Activated T-helper 1 cell treated with anti-CD3 and anti-CD28 coated beads, Interleukin-2, amount 50 U/mL, for 16 hours (primary cell): Measurements from ENCODE around the gene NR2F6.
"Not testable (repeated sequence)": the region's sequence is repeated elsewhere in the genome, so short reads cannot be mapped to it uniquely, and the experiment has no call there.

Experiments
- DNase-seq, 2 donors: peaks; one replicate each; pipeline ENCODE4 v3.0.0-alpha.2; 2020; ENCODE audit warnings: low read depth in 1 of 2, low spot score in 1 of 2

The NR2F6 gene

DNA sequence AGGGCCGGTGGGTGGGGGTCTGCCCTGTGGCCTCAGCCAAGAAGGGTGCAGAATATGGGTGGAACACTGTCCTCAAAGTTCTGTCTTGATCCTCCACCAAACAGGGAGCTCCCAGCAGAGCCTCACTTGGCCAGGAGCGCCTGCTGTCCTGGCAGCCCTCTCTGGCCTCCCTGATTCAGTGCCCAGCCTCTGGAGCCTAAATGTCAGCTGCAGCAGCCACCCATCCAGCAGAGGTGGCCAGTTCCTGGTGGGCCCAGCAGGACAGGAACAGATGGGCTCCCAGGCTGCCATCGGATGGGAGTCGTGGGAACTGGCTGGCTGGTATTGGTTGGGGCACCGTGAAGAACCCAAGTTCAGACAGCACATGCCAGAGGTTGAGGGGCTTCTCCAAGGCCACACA lies 32.4 kb downstream of the NR2F6 start:
- DNase-seq: no peak

DNA sequence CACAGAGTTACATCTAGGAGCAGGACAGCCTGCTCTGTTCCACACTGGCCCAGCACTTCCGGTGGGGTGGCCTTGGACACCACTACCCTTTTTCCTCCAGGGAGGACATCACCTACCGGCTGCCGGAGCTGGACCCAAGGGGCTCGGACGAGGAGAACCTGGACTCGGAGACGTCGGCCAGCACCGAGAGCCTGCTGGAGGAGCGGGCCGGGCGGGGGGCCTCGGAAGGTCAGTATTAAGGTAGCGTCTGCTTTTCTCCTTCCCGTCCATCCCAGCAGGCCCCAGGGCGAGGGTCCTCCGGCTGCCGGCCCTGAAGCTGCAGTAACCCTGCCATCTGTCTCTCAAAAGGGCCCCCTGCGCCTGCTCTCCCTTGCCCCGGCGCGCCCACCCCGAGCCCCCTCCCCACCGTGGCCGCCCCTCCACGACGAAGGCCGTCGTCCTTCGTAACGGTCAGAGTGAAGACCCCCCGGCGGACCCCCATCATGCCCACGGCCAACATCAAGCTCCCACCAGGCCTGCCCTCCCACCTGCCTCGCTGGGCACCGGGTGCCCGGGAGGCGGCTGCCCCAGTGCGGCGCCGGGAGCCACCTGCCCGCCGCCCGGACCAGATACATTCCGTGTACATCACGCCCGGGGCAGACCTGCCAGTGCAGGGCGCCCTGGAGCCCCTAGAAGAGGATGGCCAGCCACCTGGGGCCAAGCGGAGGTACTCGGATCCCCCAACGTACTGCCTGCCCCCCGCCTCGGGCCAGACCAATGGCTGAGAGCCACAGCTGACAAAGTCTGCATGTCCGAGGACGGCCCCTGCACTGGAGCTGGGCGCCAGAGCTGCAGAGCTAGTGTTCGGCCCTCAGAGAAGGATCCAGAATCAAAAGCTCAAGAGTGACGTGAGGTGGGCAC lies 33.9 kb downstream of the NR2F6 start:
- no peak for DNase-seq

DNA sequence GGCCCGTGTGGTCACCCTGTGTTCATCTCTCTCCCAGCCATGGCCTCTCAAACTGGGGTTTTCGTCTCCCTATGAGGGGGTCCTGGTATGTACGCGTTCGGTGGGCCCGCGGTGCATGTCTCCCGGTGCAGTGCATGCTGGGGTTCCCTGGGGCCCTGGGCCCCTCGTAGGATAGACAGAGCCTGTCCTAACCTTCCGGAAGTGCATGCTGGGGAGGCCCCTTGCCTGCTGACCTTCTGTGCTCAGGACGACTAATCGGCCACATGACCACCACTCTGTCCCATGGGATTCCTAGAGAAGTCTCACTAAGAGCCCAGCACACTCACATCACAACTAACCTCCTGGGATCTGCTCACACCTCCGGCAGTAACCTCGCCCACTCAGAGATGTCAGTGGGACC lies 35.4 kb downstream of the NR2F6 start:
- no peak for DNase-seq

DNA sequence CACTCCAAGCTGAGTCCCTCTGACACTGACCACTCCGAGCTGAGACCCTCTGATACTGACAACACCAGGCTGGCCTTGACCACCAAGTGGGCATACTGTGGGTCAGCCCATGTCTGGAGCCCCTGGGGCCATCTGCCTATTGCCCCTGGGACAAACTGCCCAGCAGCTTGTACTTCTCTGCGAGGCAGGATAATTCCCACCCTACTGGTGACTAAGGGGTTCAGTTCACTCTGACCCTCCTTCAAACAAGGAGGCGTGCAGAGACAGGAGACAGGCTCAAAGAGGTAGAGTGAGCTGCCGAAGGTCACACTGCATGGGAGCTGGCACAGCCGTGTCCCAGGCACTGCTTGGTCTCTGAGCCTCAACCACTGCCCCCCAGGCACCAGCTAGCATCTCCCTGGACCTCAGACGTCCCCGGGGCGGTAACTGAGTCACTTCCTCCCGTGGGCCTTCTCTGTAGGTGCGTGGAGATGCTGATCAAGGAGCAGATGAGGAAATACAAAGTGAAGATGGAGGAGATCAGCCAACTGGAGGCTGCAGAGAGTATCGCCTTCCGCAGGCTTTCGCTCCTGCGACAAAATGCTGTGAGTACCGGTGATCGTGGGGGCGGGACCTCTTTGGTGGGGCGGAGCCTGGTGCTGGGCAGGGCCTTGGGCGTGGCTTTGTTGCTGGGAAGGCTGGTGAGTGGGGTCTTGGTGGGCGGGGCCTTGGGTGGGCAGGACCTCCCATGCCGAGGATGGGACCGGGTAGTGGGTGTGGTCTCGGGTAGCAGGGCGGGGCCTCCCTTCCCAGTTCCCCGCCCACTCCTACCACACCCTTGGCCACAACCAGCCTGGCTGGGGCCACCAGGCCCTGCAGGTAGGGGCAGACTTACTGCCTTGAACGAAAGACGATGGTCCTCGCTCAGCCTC lies 36.3 kb downstream of the NR2F6 start:
- DNase-seq: no peak

DNA sequence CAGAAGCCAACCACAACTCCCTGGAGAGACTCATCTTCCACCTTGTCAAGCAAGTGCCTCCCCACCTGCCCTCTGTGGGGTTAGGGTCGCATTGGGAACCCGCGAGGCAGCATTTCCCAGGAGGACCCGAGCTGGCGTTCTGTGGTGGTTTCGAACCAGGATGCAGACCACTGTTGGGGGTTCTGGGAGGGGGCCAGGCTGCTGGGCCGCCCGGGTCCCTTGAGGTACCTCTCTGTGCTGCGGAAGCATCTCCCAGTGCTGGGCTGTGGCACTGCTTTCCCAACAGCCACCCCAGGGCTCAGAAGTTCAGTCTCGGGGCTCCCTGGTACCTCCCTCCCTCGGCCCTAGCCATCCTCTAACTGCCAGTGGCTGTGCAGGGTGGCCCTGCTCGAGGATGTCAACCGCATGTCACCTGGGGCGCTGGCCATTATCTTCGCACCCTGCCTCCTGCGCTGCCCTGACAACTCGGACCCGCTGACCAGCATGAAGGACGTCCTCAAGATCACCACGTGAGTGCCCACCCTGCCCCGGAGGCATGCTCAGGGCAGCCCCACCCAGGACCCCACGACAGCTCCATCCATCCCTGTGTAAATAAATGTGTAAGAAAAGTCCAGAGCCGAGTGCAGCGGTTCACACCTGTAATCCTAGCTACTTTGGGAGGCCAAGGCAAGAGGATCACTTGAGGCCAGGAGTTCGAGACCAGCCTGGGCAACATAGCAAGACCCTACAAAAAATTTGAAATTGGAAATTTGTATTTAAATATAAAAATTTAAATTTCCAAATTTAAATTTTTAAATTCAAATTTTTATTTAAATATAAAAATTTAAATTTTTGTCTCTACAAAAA lies 38.8 kb downstream of the NR2F6 start:
- no peak for DNase-seq

DNA sequence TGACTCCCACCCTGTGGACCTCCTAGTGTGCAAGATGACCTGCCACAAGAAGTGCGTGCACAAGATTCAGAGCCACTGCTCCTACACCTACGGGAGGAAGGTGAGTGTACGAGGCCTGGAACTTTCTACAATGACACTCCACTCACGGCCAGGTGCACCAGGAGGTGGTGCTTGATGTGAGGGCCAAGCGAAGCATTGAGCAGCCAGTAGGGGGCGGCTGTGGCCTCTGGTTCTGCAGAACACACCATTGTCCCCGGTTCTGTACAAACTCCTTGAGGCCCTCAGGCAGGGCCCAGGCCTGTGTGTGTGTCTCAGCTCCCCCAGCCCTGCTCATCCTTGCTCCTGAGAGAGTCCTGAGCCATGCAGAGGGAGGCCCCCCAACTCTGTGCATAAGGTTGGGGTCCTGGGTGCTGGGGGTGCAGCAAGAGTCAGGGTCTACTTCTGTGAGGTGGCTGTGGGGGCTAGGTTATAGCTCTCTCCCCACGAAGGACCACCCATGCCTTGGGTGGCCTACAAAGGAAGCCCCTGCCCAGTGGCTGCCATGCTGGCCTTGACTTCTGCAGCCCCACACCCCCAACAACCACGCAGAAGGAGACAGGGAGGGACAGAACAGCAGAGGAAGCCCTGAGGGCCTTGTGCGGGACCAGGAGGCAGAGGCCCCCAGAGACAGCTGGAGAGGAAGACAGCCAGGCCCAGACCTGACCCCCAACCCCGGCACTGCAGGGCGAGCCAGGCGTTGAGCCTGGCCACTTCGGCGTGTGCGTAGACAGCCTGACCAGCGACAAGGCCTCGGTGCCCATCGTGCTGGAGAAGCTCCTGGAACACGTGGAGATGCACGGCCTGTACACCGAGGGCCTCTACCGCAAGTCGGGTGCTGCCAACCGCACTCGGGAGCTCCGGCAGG lies 40.2 kb downstream of the NR2F6 start:
- DNase-seq: peak; percentile 26 to 45

DNA sequence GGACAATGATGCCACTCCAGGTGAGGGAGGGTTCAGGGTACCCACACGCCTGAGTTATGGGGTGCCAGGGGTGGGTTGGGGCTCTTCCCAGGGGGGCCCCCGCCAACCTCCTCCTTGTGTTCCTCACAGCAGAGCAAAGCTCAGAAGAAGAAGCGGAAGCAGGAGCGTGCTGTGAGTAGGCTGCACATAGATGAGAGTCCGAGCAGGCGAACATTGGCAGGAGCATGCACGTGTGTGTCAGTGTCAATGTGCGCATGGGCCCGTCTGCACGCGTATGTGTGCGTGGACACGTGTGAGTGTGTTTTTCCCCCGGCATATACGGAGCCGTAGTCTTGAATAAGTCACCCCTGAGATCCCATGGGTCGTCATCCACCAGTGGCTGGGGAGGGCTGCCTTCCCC lies 43.0 kb downstream of the NR2F6 start:
- no peak for DNase-seq

DNA sequence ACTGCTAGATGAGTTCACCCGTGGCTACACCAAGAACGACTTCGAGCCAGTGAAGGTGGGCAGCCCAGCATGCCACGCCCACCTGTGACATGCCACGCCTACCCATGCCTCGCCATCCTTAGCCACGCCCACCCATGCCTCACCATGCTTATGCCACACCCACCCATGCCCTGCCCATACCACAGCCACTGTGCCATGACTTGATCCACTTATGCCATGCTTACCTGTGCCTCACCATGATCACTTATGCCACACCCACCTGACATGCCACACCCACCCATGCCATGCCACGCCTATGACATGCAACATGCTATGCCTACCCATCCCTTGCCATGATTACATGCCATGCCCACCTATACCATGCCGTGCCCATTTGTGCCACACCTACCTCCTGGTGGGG lies 43.5 kb downstream of the NR2F6 start:
- no peak for DNase-seq

DNA sequence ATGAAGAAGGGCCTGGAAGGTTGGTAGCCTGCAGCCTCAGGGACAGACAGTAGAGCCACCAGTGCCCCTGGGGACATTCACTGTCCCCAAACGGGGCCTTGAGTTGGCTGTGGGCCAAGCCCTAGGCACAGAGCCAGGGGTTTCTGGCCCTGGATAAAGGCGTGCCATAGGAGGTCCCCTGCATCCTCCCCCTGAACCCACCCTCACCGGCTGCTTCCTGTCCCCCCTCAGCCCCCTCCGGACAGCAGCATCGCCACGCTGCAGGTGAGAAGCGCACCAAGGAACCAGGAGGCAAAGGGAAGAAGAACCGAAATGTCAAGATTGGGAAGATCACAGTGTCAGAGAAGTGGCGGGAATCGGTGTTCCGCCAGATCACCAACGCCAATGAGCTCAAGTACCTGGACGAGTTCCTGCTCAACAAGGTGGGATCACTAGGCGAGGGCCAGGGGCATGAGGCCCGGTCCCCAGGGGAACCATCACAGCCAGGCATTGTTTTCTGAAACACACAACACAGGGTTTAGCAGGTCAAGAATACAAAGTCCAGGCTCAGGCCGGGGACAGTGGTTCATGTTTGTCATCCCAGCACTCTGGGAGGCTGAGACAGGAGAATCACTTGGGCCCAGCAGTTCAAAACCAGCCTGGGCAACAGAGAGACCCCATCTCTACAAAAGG lies 45.2 kb downstream of the NR2F6 start:
- no peak for DNase-seq

DNA sequence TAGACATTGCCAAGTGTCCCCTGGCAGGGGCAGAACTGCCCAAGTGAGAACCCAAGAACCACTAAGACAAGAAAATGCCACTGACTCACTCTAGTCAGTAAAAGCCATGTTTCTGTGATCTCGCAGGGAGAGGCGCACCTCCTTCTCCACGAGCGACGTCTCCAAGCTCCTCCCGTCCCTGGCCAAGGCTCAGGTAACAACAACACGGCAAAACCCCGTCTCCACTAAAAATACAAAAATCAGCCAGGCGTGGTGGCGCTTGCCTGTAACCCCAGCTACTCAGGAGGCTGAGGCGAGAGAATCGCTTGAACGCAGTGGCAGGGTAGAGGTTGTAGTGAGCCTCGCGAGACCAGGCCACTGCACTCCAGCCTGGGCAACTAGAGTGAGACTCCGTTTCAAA lies 48.1 kb downstream of the NR2F6 start:
- DNase-seq: no peak

DNA sequence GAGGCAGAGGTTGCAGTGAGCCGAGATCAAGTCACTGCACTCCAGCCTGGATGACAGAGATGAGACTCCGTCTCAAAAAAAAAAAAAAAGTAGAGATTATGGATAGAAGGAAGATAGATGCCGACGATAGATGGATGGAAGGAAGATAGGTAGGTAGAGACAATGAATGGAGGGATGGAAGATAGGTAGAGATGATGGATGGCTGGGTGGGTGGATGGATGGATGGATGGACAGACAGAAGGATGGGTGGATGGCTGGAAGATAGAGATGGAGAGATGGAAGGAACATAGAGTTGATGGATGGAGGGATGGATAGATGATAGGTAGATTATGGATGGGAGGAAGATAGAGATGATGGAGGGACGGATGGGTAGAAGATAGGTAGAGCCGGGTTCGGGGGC lies 49.1 kb downstream of the NR2F6 start:
- no peak for DNase-seq

DNA sequence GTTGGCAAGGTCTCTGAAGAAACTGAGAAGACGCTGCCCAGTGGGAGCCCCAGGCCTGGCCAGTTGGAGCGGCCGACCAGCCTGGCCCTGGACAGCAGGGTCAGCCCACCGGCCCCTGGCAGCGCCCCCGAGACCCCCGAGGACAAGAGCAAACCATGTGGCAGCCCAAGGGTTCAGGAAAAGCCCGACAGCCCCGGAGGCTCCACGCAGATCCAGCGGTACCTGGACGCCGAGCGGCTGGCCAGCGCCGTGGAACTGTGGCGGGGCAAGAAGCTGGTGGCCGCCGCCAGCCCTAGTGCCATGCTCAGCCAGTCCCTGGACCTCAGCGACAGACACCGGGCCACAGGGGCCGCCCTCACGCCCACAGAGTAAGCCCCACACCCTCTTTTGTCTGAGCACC lies 50.6 kb downstream of the NR2F6 start:
- DNase-seq: no peak

DNA sequence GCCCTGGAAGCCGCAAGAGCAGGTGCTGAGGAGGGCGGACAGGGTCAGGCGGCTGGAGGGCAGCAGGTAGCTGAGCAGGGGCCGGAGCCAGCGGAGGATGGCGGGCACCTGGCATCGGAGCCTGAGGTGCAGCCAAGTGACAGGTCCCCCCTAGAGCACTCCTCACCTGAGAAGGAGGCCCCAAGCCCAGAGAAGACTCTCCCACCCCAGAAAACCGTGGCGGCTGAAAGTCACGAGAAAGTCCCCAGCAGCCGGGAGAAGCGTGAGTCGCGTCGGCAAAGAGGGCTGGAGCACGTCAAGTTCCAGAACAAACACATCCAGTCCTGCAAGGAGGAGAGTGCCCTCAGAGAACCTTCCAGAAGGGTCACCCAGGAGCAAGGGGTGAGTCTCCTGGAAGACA lies 51.1 kb downstream of the NR2F6 start:
- DNase-seq: no peak

DNA sequence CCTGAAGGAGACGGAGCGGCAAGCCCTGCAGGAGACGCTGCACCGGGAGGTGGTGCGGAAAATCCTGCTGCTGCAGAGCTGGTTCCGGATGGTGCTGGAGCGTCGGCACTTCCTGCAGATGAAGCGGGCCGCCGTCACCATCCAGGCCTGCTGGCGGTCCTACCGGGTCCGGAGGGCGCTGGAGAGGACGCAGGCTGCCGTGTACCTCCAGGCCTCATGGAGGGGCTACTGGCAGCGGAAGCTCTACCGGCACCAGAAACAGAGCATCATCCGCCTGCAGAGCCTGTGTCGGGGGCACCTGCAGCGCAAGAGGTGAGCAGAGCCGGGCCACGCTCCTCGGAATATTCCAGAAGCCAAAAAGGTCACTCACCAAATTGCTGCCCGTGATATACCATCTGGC lies 53.0 kb downstream of the NR2F6 start:
- DNase-seq: no peak

DNA sequence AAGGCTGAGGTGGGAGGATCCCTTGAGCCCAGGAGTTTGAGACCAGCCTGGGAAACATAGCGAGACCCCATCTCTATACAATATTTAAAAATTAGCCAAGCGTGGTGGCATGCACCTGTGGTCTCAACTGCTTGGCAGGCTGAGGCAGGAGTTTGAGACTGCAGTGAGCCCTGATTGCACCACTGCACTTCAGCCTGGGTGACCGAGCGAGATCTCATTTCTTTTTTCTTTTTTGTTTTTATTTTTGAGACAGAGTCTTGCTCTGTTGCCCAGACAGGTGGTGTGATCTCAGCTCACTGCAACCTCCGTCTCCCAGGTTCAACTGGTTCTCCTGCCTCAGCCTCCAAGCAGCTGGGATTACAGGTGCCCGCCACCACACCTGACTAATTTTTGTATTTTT lies 54.0 kb downstream of the NR2F6 start:
- DNase-seq: not testable (repeated sequence)

DNA sequence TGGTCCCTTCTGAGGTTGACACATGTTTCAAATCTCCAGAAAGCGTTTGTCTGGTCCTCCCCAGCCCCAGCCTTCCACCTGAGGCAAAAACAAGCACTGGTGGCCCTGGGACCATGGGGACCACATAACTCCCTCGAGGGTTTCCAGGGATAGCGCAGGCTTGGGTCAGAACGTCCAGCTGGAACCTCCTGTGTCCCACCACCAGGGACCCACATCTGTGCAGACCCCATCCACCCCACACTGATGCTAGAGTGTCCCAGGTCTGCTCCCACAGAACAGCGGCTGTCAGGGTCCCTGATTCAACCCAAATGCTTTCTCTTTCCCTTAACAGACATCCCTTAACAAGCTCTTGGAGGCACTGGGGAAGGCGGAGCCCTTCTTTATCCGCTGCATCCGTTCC lies 60.1 kb downstream of the NR2F6 start:
- no peak for DNase-seq

DNA sequence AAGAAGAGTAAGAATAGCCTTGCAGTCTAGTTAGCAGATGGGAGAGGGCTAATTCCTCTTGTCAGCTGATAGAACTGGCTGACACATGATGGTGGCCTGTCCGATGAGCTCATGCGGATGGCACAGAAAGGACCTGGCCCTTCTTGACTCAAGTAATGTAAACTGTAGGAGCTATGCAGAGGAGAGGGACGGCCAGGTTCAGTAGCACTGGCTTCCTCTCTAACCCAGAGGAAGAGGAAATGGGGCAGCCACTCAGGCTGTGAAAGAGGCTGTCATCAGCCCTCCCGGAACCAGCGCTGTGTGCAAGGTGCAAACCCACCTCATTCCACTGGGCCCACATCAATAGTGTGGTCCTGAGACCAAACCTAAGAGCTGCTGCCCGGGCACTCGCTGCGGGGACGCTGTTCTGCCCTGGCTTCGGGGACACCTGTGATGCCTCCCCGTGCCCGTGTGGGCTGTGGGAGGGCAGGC lies 61.3 kb downstream of the NR2F6 start:
- peak in 1 of 2 donors; percentile 23 for DNase-seq

DNA sequence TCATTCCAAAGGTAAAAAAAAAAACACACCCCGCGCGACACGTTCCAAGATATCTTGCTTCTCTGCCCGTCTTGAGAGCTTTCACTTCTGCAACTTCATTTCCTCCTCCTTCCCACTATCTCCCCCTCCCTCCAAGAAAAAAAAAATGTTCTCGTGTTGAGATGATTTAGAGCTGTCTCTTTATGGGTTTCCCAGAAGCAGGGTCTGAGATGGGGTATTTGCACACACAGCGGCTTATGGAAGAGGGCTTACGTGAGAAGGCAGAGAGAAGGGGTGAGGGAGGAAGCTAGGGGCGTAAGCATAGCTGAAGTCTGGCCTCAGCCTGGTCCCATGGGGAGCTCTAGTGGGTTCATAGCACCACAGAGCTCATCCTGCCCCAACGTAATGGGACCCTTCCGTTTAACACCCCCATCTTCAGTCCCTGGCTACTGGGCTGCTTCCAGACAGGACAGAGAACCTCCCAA lies 61.8 kb downstream of the NR2F6 start:
- DNase-seq: no peak

DNA sequence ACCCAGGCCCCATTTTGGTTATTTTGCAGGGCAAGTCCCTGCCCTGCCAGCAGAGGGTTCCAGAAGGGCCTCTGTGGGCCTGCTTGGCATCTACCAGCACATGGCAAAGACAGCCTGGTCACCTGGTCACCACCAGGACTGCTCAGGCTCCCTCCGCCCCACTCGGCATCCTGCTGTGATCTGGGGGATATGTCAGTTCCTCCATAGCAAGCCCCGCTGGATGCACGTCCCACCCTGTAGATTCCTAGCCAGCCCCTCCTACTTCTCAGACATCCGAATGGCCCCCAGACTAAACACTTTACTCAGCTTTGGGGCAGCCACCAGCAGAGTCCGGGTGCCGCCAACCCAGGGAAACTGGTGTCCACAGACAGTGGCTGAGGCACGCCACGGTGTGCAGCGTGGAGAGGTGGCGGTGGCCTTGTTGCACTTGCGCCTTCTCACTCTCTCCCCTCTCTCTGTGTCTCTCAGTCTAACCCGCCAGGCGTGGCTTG lies 62.4 kb downstream of the NR2F6 start:
- no peak for DNase-seq
